ENCODE measurements around the gene KAZALD1.

KAZALD1 gene

DNA sequence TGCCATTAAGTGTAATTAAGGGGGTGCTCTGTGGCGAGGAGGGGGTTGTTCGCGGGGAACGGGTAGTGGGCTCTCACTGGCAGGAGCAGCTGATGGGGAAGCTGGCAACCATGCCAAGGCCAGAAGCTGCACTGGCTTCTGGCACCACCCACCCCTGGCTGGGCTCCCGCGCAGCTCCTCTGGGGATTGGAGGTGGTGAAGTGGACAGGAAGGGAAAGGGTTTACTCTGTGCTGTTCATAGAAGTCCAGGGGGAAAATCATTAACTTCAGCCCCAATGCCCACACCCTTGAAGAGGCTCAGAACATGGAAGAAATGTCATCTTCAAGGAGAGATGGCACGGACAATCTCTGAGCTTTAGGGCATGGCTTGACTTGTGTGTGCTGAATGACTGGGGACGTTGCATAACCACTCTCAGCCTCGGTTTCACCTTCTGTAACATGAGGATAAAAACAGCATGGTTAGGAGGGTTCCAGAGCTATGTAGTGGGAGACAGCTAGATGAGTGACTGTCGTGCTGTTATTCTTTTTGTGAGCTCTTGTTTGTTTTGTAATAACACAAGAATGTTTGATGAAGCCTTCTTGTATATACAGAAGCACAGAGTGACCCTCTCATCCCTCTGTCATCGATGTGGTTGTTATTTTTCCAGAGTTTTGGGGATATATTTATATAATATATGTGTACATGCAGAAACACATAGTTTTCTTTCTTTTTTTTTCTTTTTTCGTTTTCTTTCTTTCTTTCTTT lies 29.9 kb downstream of the KAZALD1 start:
- no peaks in the 10 kb centered on the region for H3K9me3 ChIP-seq (ENCODE audit: low read depth, low read length)
- no peak for TF ChIP-seq FOXP2 (optimal IDR thresholded peaks at IDR 0.05; ENCODE audit: control extremely low read depth, extremely low read length, insufficient read depth)
- no peak for TF ChIP-seq POLR2AphosphoS5 (IDR thresholded peaks at IDR 0.05; ENCODE audit: borderline replicate concordance, low read depth, low read length)
- TF ChIP-seq EZH2 (IDR thresholded peaks at IDR 0.05), result no peak
- no peak overlapping the region for H3K27ac ChIP-seq
- no peak overlapping the region for H3K9ac ChIP-seq (ENCODE audit: insufficient read length)
- H3K36me3 ChIP-seq (ENCODE audit: insufficient read depth, low read length), result no peaks in the 10 kb centered on the region
- H3K4me3 ChIP-seq, result no peak overlapping the region
- DNase-seq (ENCODE audit: low read depth, low spot score), result no peak

- no peaks in the 10 kb centered on the region for H3K9me3 ChIP-seq (ENCODE audit: low read depth, low read length)
- no peaks in the 10 kb centered on the region for H3K36me3 ChIP-seq (ENCODE audit: insufficient read depth, low read length)
- TF ChIP-seq POLR2AphosphoS5 (IDR thresholded peaks at IDR 0.05; ENCODE audit: borderline replicate concordance, low read depth, low read length) (no peak), FOXP2 (optimal IDR thresholded peaks at IDR 0.05; ENCODE audit: control extremely low read depth, extremely low read length, insufficient read depth) (no peak), EZH2 (IDR thresholded peaks at IDR 0.05) (no peak)
- no peak for DNase-seq (ENCODE audit: low read depth, low spot score)
- H3K27ac ChIP-seq, result no peak overlapping the region
- H3K9ac ChIP-seq (ENCODE audit: insufficient read length), result no peak overlapping the region
- no peak overlapping the region for H3K4me3 ChIP-seq
Measured at GRCh38 chr10:101092881-101093354, 31.1 kb downstream of the KAZALD1 start.

DNA sequence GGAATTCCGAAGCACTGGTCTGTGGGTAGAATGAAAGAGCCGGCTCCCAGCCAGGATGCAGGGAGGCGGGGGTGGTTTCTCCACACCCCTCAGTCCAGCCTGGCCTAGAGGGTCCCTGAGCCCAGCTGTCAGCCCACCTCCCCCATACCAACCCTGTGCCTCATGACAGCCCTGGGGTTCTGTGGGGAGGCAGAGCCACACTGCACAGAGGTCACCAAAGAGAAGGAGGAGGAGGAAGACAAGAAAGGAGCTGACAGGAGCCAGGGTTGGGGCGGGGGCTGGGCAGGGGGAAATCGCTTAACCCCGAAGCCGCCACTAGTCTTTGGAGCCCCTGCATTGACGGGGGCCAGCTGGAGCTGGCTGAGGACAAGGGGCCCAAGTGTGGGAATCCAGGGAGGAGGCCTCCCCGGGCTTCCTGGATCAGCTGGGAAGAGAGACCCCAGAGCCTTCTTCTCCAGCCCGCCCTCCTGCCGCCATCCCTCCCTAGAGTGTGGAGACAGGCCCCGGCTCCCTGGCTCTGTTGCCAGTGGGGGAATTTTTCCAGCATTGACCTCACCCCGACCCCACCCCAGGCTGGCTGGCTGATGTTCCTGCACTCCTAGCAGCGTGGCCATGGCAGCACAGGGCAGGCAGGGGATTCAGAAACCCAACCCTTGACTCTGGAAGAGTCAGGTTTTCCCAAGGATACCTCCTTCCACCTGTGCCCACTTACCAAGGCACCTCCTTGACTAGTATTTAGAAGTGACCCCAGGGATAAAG lies 32.5 kb downstream of the KAZALD1 start:
- Histone ChIP-seq H3K27ac (no peak overlapping the region), H3K9ac (ENCODE audit: insufficient read length) (no peak overlapping the region), H3K36me3 (ENCODE audit: insufficient read depth, low read length) (no peaks in the 10 kb centered on the region), H3K9me3 (ENCODE audit: low read depth, low read length) (no peaks in the 10 kb centered on the region), H3K4me3 (no peak overlapping the region)
- TF ChIP-seq EZH2 (IDR thresholded peaks at IDR 0.05) (no peak), POLR2AphosphoS5 (IDR thresholded peaks at IDR 0.05; ENCODE audit: borderline replicate concordance, low read depth, low read length) (no peak), FOXP2 (optimal IDR thresholded peaks at IDR 0.05; ENCODE audit: control extremely low read depth, extremely low read length, insufficient read depth) (no peak)
- DNase-seq (ENCODE audit: low read depth, low spot score), result no peak

- H3K36me3 ChIP-seq (ENCODE audit: insufficient read depth, low read length), result no peaks in the 10 kb centered on the region
- no peak overlapping the region for H3K9ac ChIP-seq (ENCODE audit: insufficient read length)
- H3K27ac ChIP-seq, result no peak overlapping the region
- H3K4me3 ChIP-seq, result no peak overlapping the region
- DNase-seq (ENCODE audit: low read depth, low spot score), result no peak
- no peak for TF ChIP-seq EZH2 (IDR thresholded peaks at IDR 0.05)
- no peak for TF ChIP-seq FOXP2 (optimal IDR thresholded peaks at IDR 0.05; ENCODE audit: control extremely low read depth, extremely low read length, insufficient read depth)
- no peak for TF ChIP-seq POLR2AphosphoS5 (IDR thresholded peaks at IDR 0.05; ENCODE audit: borderline replicate concordance, low read depth, low read length)
- no peaks in the 10 kb centered on the region for H3K9me3 ChIP-seq (ENCODE audit: low read depth, low read length)
Measured at GRCh38 chr10:101095004-101095403, 33.2 kb downstream of the KAZALD1 start.

GRCh38 chr10:101095550-101096213 lies 33.9 kb downstream of the KAZALD1 start:
- Histone ChIP-seq H3K36me3 (ENCODE audit: insufficient read depth, low read length) (no peaks in the 10 kb centered on the region), H3K9ac (ENCODE audit: insufficient read length) (no peak overlapping the region), H3K27ac (no peak overlapping the region), H3K4me3 (no peak overlapping the region), H3K9me3 (ENCODE audit: low read depth, low read length) (no peaks in the 10 kb centered on the region)
- no peak for DNase-seq (ENCODE audit: low read depth, low spot score)
- TF ChIP-seq EZH2 (IDR thresholded peaks at IDR 0.05) (no peak), FOXP2 (optimal IDR thresholded peaks at IDR 0.05; ENCODE audit: control extremely low read depth, extremely low read length, insufficient read depth) (no peak), POLR2AphosphoS5 (IDR thresholded peaks at IDR 0.05; ENCODE audit: borderline replicate concordance, low read depth, low read length) (no peak)

DNA sequence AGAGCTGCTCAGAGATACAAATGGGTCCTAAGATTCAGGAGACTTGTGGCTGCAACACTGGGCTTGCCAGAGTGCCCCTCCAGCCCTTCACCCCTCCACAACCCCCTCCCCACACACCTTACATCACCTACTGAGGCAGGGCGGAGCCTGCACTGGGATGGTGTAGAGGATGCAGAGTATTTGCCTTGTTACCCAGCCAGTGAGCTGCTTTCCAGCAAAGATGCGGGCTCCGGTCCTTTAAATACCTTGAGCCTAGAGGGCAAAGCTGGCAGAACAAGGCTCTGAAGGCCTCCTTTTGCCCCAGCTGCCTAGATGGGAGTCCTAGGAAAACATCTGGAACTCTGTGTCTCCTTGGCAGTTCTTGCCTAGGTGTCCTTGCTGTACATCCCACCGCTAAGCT lies 34.6 kb downstream of the KAZALD1 start:
- TF ChIP-seq EZH2 (IDR thresholded peaks at IDR 0.05), result no peak
- no peak for TF ChIP-seq POLR2AphosphoS5 (IDR thresholded peaks at IDR 0.05; ENCODE audit: borderline replicate concordance, low read depth, low read length)
- no peaks in the 10 kb centered on the region for H3K9me3 ChIP-seq (ENCODE audit: low read depth, low read length)
- H3K9ac ChIP-seq (ENCODE audit: insufficient read length), result no peak overlapping the region
- H3K36me3 ChIP-seq (ENCODE audit: insufficient read depth, low read length), result no peaks in the 10 kb centered on the region
- no peak for DNase-seq (ENCODE audit: low read depth, low spot score)
- no peak overlapping the region for H3K4me3 ChIP-seq
- no peak overlapping the region for H3K27ac ChIP-seq

DNA sequence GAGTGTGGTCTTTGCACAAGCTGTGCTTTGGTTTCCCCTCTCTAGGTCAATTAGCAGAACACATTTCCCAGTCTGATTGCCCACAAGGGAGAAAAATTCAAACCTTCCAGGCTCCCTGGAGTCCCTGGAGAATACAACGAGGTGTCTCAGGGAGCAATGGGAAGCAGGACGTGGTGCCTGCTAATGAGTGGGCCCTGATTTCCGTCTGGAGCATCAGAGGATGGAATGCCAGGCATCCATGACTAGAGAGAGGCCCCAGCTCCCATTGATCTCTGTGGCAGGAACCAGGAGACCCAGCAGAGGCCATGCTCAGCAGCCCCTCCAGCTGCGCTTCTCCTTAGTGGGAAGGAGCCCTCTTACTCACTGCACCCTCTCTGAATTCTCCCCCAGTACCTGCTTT lies 36.1 kb downstream of the KAZALD1 start:
- H3K27ac ChIP-seq, result no peak overlapping the region

GRCh38 chr10:101099901-101100300 lies 38.1 kb downstream of the KAZALD1 start:
- Histone ChIP-seq H3K27ac (no peak overlapping the region), H3K9me3 (ENCODE audit: low read depth, low read length) (no peaks in the 10 kb centered on the region), H3K9ac (ENCODE audit: insufficient read length) (no peak overlapping the region), H3K4me3 (no peak overlapping the region), H3K36me3 (ENCODE audit: insufficient read depth, low read length) (no peaks in the 10 kb centered on the region)
- TF ChIP-seq FOXP2 (optimal IDR thresholded peaks at IDR 0.05; ENCODE audit: control extremely low read depth, extremely low read length, insufficient read depth) (no peak), EZH2 (IDR thresholded peaks at IDR 0.05) (no peak), POLR2AphosphoS5 (IDR thresholded peaks at IDR 0.05; ENCODE audit: borderline replicate concordance, low read depth, low read length) (no peak)
- DNase-seq (ENCODE audit: low read depth, low spot score), result no peak

More for the DNA sequence above, 36.1 kb downstream of the KAZALD1 start:
- H3K9ac ChIP-seq (ENCODE audit: insufficient read length), result no peak overlapping the region
- H3K36me3 ChIP-seq (ENCODE audit: insufficient read depth, low read length), result no peaks in the 10 kb centered on the region
- no peak for TF ChIP-seq POLR2AphosphoS5 (IDR thresholded peaks at IDR 0.05; ENCODE audit: borderline replicate concordance, low read depth, low read length)
- no peak for TF ChIP-seq FOXP2 (optimal IDR thresholded peaks at IDR 0.05; ENCODE audit: control extremely low read depth, extremely low read length, insufficient read depth)
- no peak for TF ChIP-seq EZH2 (IDR thresholded peaks at IDR 0.05)
- no peak overlapping the region for H3K4me3 ChIP-seq
- H3K9me3 ChIP-seq (ENCODE audit: low read depth, low read length), result no peaks in the 10 kb centered on the region
- DNase-seq (ENCODE audit: low read depth, low spot score), result no peak
